NCI-H2107 (cell line): ENCODE measurements around the gene GLIS2.
"Not testable (repeated sequence)": the region's sequence is repeated elsewhere in the genome, so short reads cannot be mapped to it uniquely, and the experiment has no call there.

Source experiments
- DNase-seq: peaks from one replicate; lab custom pipeline; 2025; lab: John Stamatoyannopoulos, UW

The GLIS2 gene

GRCh38 chr16:4334724-4335495, 19.0 kb downstream of the GLIS2 start:
- DNase-seq, result no peak

GRCh38 chr16:4336701-4337539, 21.1 kb downstream of the GLIS2 start:
- DNase-seq, result no peak

GRCh38 chr16:4337540-4338088, 21.7 kb downstream of the GLIS2 start:
- no peak for DNase-seq

GRCh38 chr16:4338125-4338582, 22.3 kb downstream of the GLIS2 start:
- DNase-seq, result no peak

GRCh38 chr16:4338712-4339299, 22.9 kb downstream of the GLIS2 start:
- no peak for DNase-seq

- DNase-seq, result no peak
These were observed 23.6 kb downstream of the GLIS2 start for GRCh38 chr16:4339455-4339854.

- no peak for DNase-seq
These were observed 24.0 kb downstream of the GLIS2 start for GRCh38 chr16:4339909-4340308.

GRCh38 chr16:4340443-4340842, 24.6 kb downstream of the GLIS2 start:
- no peak for DNase-seq

- no peak for DNase-seq
These were observed 25.4 kb downstream of the GLIS2 start for GRCh38 chr16:4341250-4341649.

GRCh38 chr16:4342866-4343744, 27.2 kb downstream of the GLIS2 start:
- no peak for DNase-seq

GRCh38 chr16:4344300-4344982, 28.6 kb downstream of the GLIS2 start:
- not testable (repeated sequence) for DNase-seq

- DNase-seq, result peak; percentile 34
These were observed 29.3 kb downstream of the GLIS2 start for GRCh38 chr16:4344983-4345835.

GRCh38 chr16:4345836-4346781, 30.2 kb downstream of the GLIS2 start:
- peak; percentile 27 for DNase-seq

- DNase-seq, result no peak
These were observed 31.1 kb downstream of the GLIS2 start for GRCh38 chr16:4347010-4347409.

- no peak for DNase-seq
These were observed 32.1 kb downstream of the GLIS2 start for GRCh38 chr16:4347765-4348509.

GRCh38 chr16:4349332-4349731, 33.5 kb downstream of the GLIS2 start:
- DNase-seq, result no peak

GRCh38 chr16:4350365-4350786, 34.5 kb downstream of the GLIS2 start:
- no peak for DNase-seq
